Rectal smooth muscle tissue (tissue), 1 donor: ENCODE results near the gene FIGLA.

ENCODE experiments used
- H3K27ac ChIP-seq: one replicate; pipeline ENCODE4 v1.7.0; 2013; ENCODE audit warnings: low read depth, low read length, inconsistent platforms
- H3K27me3 ChIP-seq: one replicate; pipeline ENCODE4 v1.7.0; 2013; ENCODE audit warnings: low read length; ENCODE audit not compliant: control insufficient read depth, insufficient read depth
- H3K36me3 ChIP-seq: one replicate; pipeline ENCODE4 v1.7.0; 2013; ENCODE audit warnings: low read length; ENCODE audit not compliant: control insufficient read depth, insufficient read depth
- H3K4me1 ChIP-seq: one replicate; pipeline ENCODE4 v1.7.0; 2013; ENCODE audit warnings: low read length; ENCODE audit not compliant: control insufficient read depth, insufficient read depth
- H3K4me3 ChIP-seq: one replicate; pipeline ENCODE4 v1.7.0; 2013; ENCODE audit warnings: low read length
- H3K9ac ChIP-seq: one replicate; pipeline ENCODE4 v1.7.0; 2013; ENCODE audit warnings: low read length

FIGLA gene

GRCh38 chr2:70828115-70828514 is 37.7 kb upstream of the FIGLA start:
- Histone ChIP-seq H3K27ac (no peak overlapping the region), H3K4me3 (no peak overlapping the region), H3K27me3 (peaks cover 4% of the 10 kb centered on the region), H3K36me3 (no peaks in the 10 kb centered on the region), H3K9ac (no peak overlapping the region), H3K4me1 (no peaks in the 10 kb centered on the region)

GRCh38 chr2:70827388-70827787 is 36.9 kb upstream of the FIGLA start:
- H3K27me3 ChIP-seq, result peaks cover 4% of the 10 kb centered on the region
- H3K4me3 ChIP-seq, result no peak overlapping the region
- no peaks in the 10 kb centered on the region for H3K36me3 ChIP-seq
- H3K9ac ChIP-seq, result no peak overlapping the region
- H3K4me1 ChIP-seq, result no peaks in the 10 kb centered on the region
- no peak overlapping the region for H3K27ac ChIP-seq

- Histone ChIP-seq H3K36me3 (no peaks in the 10 kb centered on the region), H3K9ac (no peak overlapping the region), H3K4me3 (no peak overlapping the region), H3K4me1 (no peaks in the 10 kb centered on the region), H3K27me3 (peaks cover 4% of the 10 kb centered on the region), H3K27ac (no peak overlapping the region)
These were observed 36.4 kb upstream of the FIGLA start for GRCh38 chr2:70826696-70827350.

GRCh38 chr2:70823249-70823648 is 32.8 kb upstream of the FIGLA start:
- no peaks in the 10 kb centered on the region for H3K36me3 ChIP-seq
- H3K9ac ChIP-seq, result no peak overlapping the region

GRCh38 chr2:70822843-70823242 is 32.4 kb upstream of the FIGLA start:
- no peak overlapping the region for H3K27ac ChIP-seq
- H3K4me1 ChIP-seq, result no peaks in the 10 kb centered on the region
- no peaks in the 10 kb centered on the region for H3K27me3 ChIP-seq
- no peaks in the 10 kb centered on the region for H3K36me3 ChIP-seq
- no peak overlapping the region for H3K4me3 ChIP-seq
- no peak overlapping the region for H3K9ac ChIP-seq

More at GRCh38 chr2:70823249-70823648, 32.8 kb upstream of the FIGLA start:
- Histone ChIP-seq H3K4me1 (no peaks in the 10 kb centered on the region), H3K4me3 (no peak overlapping the region), H3K27me3 (no peaks in the 10 kb centered on the region), H3K27ac (no peak overlapping the region)

- Histone ChIP-seq H3K36me3 (no peaks in the 10 kb centered on the region), H3K27me3 (no peaks in the 10 kb centered on the region), H3K4me3 (no peak within 1 kb of the TSS), H3K27ac (no peak within 1 kb of the TSS), H3K4me1 (no peaks in the 10 kb centered on the region), H3K9ac (no peak within 1 kb of the TSS)
These were observed 30.1 kb upstream of the FIGLA start, which contains the start of gene CLEC4F for GRCh38 chr2:70820499-70820898. CLEC4F (minus strand) TSS chr2:70820599; CDS start chr2:70820523, 76 bp downstream.

DNA sequence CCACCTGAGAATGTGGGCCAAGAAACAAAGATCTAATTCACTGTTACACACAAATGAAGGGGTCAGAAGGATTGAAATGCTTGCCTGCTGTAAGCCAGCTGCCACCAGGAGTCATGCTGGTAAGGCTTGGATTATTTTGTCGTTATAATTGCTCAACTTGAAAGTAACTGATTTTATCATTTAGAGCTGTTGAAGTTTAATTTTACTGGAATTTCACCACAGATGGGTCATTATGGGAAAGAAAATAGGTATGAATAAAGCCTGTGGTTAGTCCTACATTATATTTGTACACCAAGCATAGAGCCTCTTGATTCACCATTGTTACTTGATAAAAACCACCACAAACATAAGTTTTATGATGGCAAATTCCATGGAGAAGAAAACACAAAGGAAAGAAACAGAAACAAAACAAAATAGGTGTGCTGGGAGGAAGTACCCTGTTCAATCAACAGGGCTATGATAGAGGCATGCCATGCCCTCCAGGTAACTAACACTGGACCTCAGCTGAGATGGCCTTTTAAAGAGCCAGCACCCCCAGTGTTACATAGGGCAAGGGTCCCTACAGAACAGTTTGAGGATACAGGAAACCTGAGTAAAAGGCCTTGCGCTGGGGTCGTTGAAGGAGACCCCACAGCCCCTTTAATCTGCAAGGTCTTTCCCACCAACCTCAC is 27.0 kb upstream of the FIGLA start:
- Histone ChIP-seq H3K4me3 (no peak overlapping the region), H3K27me3 (no peaks in the 10 kb centered on the region), H3K27ac (no peak overlapping the region), H3K4me1 (no peaks in the 10 kb centered on the region), H3K9ac (no peak overlapping the region), H3K36me3 (no peaks in the 10 kb centered on the region)

DNA sequence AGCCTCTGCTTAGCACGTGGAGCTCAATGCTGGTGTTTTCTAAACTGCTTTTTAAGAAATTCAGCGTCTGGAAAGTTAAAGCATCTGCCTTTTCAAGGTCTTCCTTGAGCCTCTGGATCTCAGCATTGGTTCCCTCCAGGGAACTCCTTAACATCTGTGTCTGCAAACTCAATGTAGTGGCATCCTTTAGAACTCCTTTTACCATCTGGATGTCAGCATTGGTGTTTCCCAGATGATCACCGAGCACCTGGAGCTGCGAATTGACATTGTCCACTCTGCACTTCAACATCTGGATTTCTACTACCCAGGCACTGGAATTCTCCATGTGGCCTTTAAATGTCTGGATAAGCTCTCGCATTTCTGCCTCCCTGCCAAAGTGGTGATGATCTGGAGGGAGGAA is 26.3 kb upstream of the FIGLA start:
- Histone ChIP-seq H3K36me3 (no peaks in the 10 kb centered on the region), H3K4me3 (no peak overlapping the region), H3K27me3 (no peaks in the 10 kb centered on the region), H3K4me1 (no peaks in the 10 kb centered on the region), H3K9ac (no peak overlapping the region), H3K27ac (no peak overlapping the region)

- no peaks in the 10 kb centered on the region for H3K4me1 ChIP-seq
- H3K36me3 ChIP-seq, result no peaks in the 10 kb centered on the region
- no peak overlapping the region for H3K27ac ChIP-seq
- no peak overlapping the region for H3K9ac ChIP-seq
- no peaks in the 10 kb centered on the region for H3K27me3 ChIP-seq
- no peak overlapping the region for H3K4me3 ChIP-seq
These were observed 18.8 kb upstream of the FIGLA start for GRCh38 chr2:70808983-70809958.

DNA sequence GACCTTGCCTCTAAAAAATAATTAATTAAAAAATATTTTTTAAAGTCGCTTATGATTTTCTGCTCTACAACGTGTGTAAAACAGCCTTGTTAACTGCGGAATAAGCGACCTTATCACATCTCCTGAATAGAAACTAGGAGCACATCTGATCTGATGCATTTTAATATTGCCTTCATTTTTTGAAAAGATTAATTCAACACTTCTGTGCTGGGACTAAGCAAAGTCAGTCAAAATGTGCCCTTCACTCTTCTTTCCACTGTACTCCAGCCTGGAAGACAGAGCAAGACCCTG is 17.3 kb upstream of the FIGLA start:
- no peaks in the 10 kb centered on the region for H3K4me1 ChIP-seq
- H3K9ac ChIP-seq, result no peak overlapping the region
- no peak overlapping the region for H3K27ac ChIP-seq
- no peak overlapping the region for H3K4me3 ChIP-seq
- H3K36me3 ChIP-seq, result no peaks in the 10 kb centered on the region
- no peaks in the 10 kb centered on the region for H3K27me3 ChIP-seq

GRCh38 chr2:70807102-70807827 is 16.8 kb upstream of the FIGLA start:
- Histone ChIP-seq H3K27ac (no peak overlapping the region), H3K36me3 (no peaks in the 10 kb centered on the region), H3K4me1 (no peaks in the 10 kb centered on the region), H3K27me3 (no peaks in the 10 kb centered on the region), H3K9ac (no peak overlapping the region), H3K4me3 (no peak overlapping the region)

- Histone ChIP-seq H3K4me1 (no peaks in the 10 kb centered on the region), H3K36me3 (no peaks in the 10 kb centered on the region), H3K4me3 (no peak overlapping the region), H3K27ac (no peak overlapping the region), H3K27me3 (no peaks in the 10 kb centered on the region), H3K9ac (no peak overlapping the region)
These were observed 16.2 kb upstream of the FIGLA start for GRCh38 chr2:70806620-70807019.
